Right lobe of liver (tissue), 6 donors: ENCODE data around the gene MYADM. TPM values are rescaled to one million over a fixed set of nuclear protein-coding genes. Genes with fewer than 3 reads are reported as not detected.

Source experiments
- ATAC-seq, 4 donors: fragments of 200-7000 bp; cut with Tn5 transposase; one replicate each; pipeline ENCODE4 v1.9.1; 2020; ENCODE audit warnings: mild to moderate bottlenecking in 4 of 4, moderate library complexity in 4 of 4
- DNase-seq, 3 donors: peaks; one replicate each; pipeline ENCODE4 v3.0.0-alpha.2; 2020
- H3K27ac ChIP-seq, 3 donors: fragments of 200-600 bp; one replicate each; pipeline ENCODE4 v1.8.0; 2022
- H3K27me3 ChIP-seq, 2 donors: fragments of 200-600 bp; one replicate each; pipeline ENCODE4 v1.8.0; 2022
- H3K36me3 ChIP-seq, 4 donors: fragments of 200-600 bp; sonication (generic) in 1 of 4; one replicate each; pipeline versions ENCODE4 v1.5.1 to v1.8.0; 2017 to 2022; ENCODE audit warnings: control low read depth in 1 of 4
- H3K4me1 ChIP-seq, 4 donors: fragments of 200-600 bp; sonication (generic) in 1 of 4; one replicate each; pipeline versions ENCODE4 v1.5.1 to v1.8.0; 2017 to 2022; ENCODE audit warnings: control low read depth in 1 of 4
- H3K4me3 ChIP-seq, 3 donors: fragments of 200-600 bp; one replicate each; pipeline ENCODE4 v1.8.0; 2022
- H3K9me3 ChIP-seq, 4 donors: fragments of 200-600 bp; sonication (generic) in 1 of 4; one replicate each; pipeline versions ENCODE4 v1.5.1 to v1.8.0; 2017 to 2022; ENCODE audit warnings: control low read depth in 1 of 4
- CTCF ChIP-seq, 4 donors: fragments of 200-600 bp in 3 of 4; fragments of 450-650 bp in 1 of 4; IDR thresholded peaks; one replicate each; pipeline versions ENCODE4 v1.5.1 to v1.8.0; 2016 to 2022; ENCODE audit warnings: antibody characterized with exemption in 4 of 4, mild to moderate bottlenecking in 2 of 4
- POLR2A ChIP-seq: fragments of 450-650 bp; IDR thresholded peaks from one replicate; pipeline ENCODE4 v1.6.1; 2017; ENCODE audit warnings: antibody characterized with exemption, mild to moderate bottlenecking
- WGBS: methylation state at CpG from one replicate; pipeline ENCODE4 v1.1.6; 2018; ENCODE audit warnings: low coverage, low lambda C conversion rate; ENCODE audit not compliant: insufficient coverage; ENCODE audit errors: missing lambda C conversion rate; 5-methylcytosine and 5-hydroxymethylcytosine counted together
- intact Hi-C, 2 donors: fragments of 100-400 bp; cut with DNase I; formaldehyde crosslinking; loops; one replicate each; pipeline versions ENCODE4 v1.11.2 to v1.14.1; 2022
- total RNA-seq, 6 experiments: library from RNA; depleted of rRNA in 2 of 6; stranded (reverse); fragments of >200 nt in 2 of 6; fragmentation: NEBNext Ultra II Directional in 3 of 6; extraction: Animal tissue kit (Norgen Biotek cat#: 25700) in 3 of 6; gene quantifications; one replicate each; pipeline versions ENCODE4 v1.1.0 to v1.2.4, GENCODE V29; 2016 to 2023
- donor health status: DM: no; HTN: yes; CAD: no.
- donor health status: DM: no; HTN: no; CAD: no.
- donor health status: DM: no; HTN: no; CAD: no.
- donor health status: DM: no; HTN: yes; CAD: no.
- donor health status: DM: no; HTN: yes; CAD: no.

Gene MYADM
- total RNA-seq, 6 experiments from 2014 or later, result 15.4 to 38.3 (median 20.9) TPM

- TF ChIP-seq POLR2A, result no peak
- no peak for TF ChIP-seq CTCF (IDR thresholded peaks at IDR 0.05)
- Histone ChIP-seq H3K27ac (no peak overlapping the region), H3K4me3 (peak overlapping the region; percentile 28 to 56 (median 48)), H3K9me3 (no peaks in the 10 kb centered on the region), H3K4me1 (peaks cover 0 to 11% (median 0%) of the 10 kb centered on the region in 4 donors), H3K36me3 (peaks cover 0 to under 1% (median 0%) of the 10 kb centered on the region in 4 donors), H3K27me3 (peaks cover 0 to 11% of the 10 kb centered on the region in 2 donors)
- intact Hi-C loops, result no loop called here
- DNase-seq, result peak; percentile 85 to 92 (median 89)
- ATAC-seq, result peak; percentile 96 to 100 (median 98)
- 2% methylated on average over 31 of the region's 51 CpGs for WGBS
Measured at GRCh38 chr19:53879140-53880081, 11.7 kb downstream of the MYADM start.

- Histone ChIP-seq H3K4me3 (no peak overlapping the region), H3K36me3 (no peaks in the 10 kb centered on the region), H3K9me3 (no peaks in the 10 kb centered on the region), H3K27me3 (peaks cover 0 to 11% of the 10 kb centered on the region in 2 donors), H3K4me1 (peaks cover 0 to 11% (median 0%) of the 10 kb centered on the region in 4 donors), H3K27ac (no peak overlapping the region)
- TF ChIP-seq POLR2A (no peak), CTCF (IDR thresholded peaks at IDR 0.05) (no peak)
- DNase-seq, result no peak
- WGBS, result 8% methylated on average over 5 of the region's 6 CpGs
- ATAC-seq, result no peak
- intact Hi-C loops, result no loop called here
Measured at GRCh38 chr19:53880711-53881481, 13.2 kb downstream of the MYADM start.

GRCh38 chr19:53881482-53882390 lies 14.1 kb downstream of the MYADM start, which contains the start of gene PRKCG:
TSS of gene PRKCG (plus strand) at chr19:53882197. CDS start at chr19:53882495, 298 bp downstream.
- peaks cover 0 to 11% (median 0%) of the 10 kb centered on the region in 4 donors for H3K4me1 ChIP-seq
- peak within 1 kb of the TSS in 1 of 3 donors; percentile 21 for H3K4me3 ChIP-seq
- intact Hi-C loops, result no loop called here
- DNase-seq (peak in 2 of 3 donors; percentile 49 to 53), ATAC-seq (peak; percentile 43 to 48 (median 46))
- peaks cover 0 to 11% of the 10 kb centered on the region in 2 donors for H3K27me3 ChIP-seq
- no peaks in the 10 kb centered on the region for H3K36me3 ChIP-seq
- TF ChIP-seq POLR2A, result no peak
- TF ChIP-seq CTCF (IDR thresholded peaks at IDR 0.05), result peak; percentile 45 to 55 (median 48)
- H3K9me3 ChIP-seq, result no peaks in the 10 kb centered on the region
- WGBS, result 3% methylated on average over 22 of the region's 49 CpGs
- H3K27ac ChIP-seq, result no peak within 1 kb of the TSS
